Activated T-helper 1 cell treated with Interleukin-2 at 50 U/mL for 16 hours (primary cell): ENCODE results near the gene ABCA7.

Experiments used
- DNase-seq: peaks from one replicate; pipeline ENCODE4 v3.0.0-alpha.2; 2020; ENCODE audit warnings: low read depth

The ABCA7 gene

GRCh38 chr19:1040476-1041271, 767 bp downstream of the ABCA7 start:
- DNase-seq = peak; percentile 84

GRCh38 chr19:1041272-1041834, 1.4 kb downstream of the ABCA7 start:
- no peak for DNase-seq

- DNase-seq = no peak
These were observed 2.2 kb downstream of the ABCA7 start for GRCh38 chr19:1041835-1042685.

- no peak for DNase-seq
These were observed 3.0 kb downstream of the ABCA7 start for GRCh38 chr19:1042689-1043511.

- no peak for DNase-seq
These were observed 5.3 kb downstream of the ABCA7 start for GRCh38 chr19:1045247-1045603.

- no peak for DNase-seq
These were observed 6.3 kb downstream of the ABCA7 start for GRCh38 chr19:1046117-1046626.

- DNase-seq = no peak
These were observed 7.2 kb downstream of the ABCA7 start for GRCh38 chr19:1046836-1047695.

- no peak for DNase-seq
These were observed 7.8 kb downstream of the ABCA7 start for GRCh38 chr19:1047696-1048147.

- DNase-seq = no peak
These were observed 9.2 kb downstream of the ABCA7 start for GRCh38 chr19:1049106-1049505.

- DNase-seq = no peak
These were observed 9.9 kb downstream of the ABCA7 start for GRCh38 chr19:1049800-1050199.

- no peak for DNase-seq
These were observed 11.3 kb downstream of the ABCA7 start for GRCh38 chr19:1050989-1051788.

GRCh38 chr19:1051791-1052190, 11.9 kb downstream of the ABCA7 start:
- no peak for DNase-seq

GRCh38 chr19:1052349-1052975, 12.6 kb downstream of the ABCA7 start:
- DNase-seq = no peak

GRCh38 chr19:1053176-1054101, 13.5 kb downstream of the ABCA7 start:
- DNase-seq = no peak

GRCh38 chr19:1054102-1055027, 14.5 kb downstream of the ABCA7 start:
- DNase-seq = no peak

- no peak for DNase-seq
These were observed 15.1 kb downstream of the ABCA7 start for GRCh38 chr19:1055028-1055425.
